ENCODE results near the gene ADARB1. TPM values are rescaled to one million over a fixed set of nuclear protein-coding genes. Genes with fewer than 3 reads are reported as not detected.

Gene ADARB1
- polyA plus RNA-seq, 3 donors, result 0.40 to 2.6 (median 1.0) TPM

GRCh38 chr21:45127937-45128336, 53.6 kb downstream of the ADARB1 start:
- Histone ChIP-seq H3K79me2 (ENCODE audit: insufficient read depth, low read length) (no peaks in the 10 kb centered on the region), H3K27me3 (ENCODE audit: control insufficient read depth in 2 of 2, insufficient read depth in 2 of 2, low read length in 2 of 2) (no peaks in the 10 kb centered on the region), H3K36me3 (replicated peaks in 1 of 2; ENCODE audit: control insufficient read depth in 1 of 2, insufficient read depth in 2 of 2, low read length in 2 of 2) (no peaks in the 10 kb centered on the region), H3K27ac (ENCODE audit: low read depth in 1 of 2, low read length in 2 of 2) (no peak overlapping the region), H3K9ac (ENCODE audit: insufficient read depth, low read length, poor library complexity, severe bottlenecking) (no peak overlapping the region), H3K4me2 (replicated peaks; ENCODE audit: extremely low read depth, low read length, poor library complexity, severe bottlenecking) (no peak overlapping the region), H3K4me1 (ENCODE audit: control insufficient read depth in 1 of 2, insufficient read depth in 2 of 2, low read length in 2 of 2) (peaks cover 31 to 40% of the 10 kb centered on the region in 2 donors), H3K9me3 (replicated peaks in 1 of 2; ENCODE audit: control insufficient read depth in 1 of 2, insufficient read depth in 1 of 2, low read length in 2 of 2) (no peaks in the 10 kb centered on the region), H2AFZ (ENCODE audit: insufficient read depth, low read depth, low read length, poor library complexity, severe bottlenecking) (no peak overlapping the region), H3K4me3 (replicated peaks in 1 of 3; ENCODE audit: low read depth in 2 of 3, low read length in 3 of 3) (no peak overlapping the region), H4K20me1 (ENCODE audit: insufficient read depth, low read length) (no peaks in the 10 kb centered on the region)
- Mint-ChIP-seq H3K27ac (peak overlapping the region in 1 of 7 donors; percentile 8), H3K4me3 (no peak overlapping the region), H3K36me3 (no peaks in the 10 kb centered on the region), H3K4me1 (peaks cover 43% of the 10 kb centered on the region), H3K9me3 (no peaks in the 10 kb centered on the region), H3K27me3 (ENCODE audit: low read depth in 3 of 3) (peaks cover 1 to 8% (median 3%) of the 10 kb centered on the region in 3 donors)
- intact Hi-C loops (cut with micrococcal nuclease), result loop anchor here (2.0 to 10.0 kb wide), 2 partner anchors 53 to 179 kb away; partner anchors contain the start of gene ADARB1 (in 1 of the 2)
- DNase-seq, result no peak
- TF ChIP-seq CTCF (IDR thresholded peaks at IDR 0.05), result no peak
- WGBS (ENCODE audit: insufficient coverage), result 95% methylated on average over 8 of the region's 13 CpGs

DNA sequence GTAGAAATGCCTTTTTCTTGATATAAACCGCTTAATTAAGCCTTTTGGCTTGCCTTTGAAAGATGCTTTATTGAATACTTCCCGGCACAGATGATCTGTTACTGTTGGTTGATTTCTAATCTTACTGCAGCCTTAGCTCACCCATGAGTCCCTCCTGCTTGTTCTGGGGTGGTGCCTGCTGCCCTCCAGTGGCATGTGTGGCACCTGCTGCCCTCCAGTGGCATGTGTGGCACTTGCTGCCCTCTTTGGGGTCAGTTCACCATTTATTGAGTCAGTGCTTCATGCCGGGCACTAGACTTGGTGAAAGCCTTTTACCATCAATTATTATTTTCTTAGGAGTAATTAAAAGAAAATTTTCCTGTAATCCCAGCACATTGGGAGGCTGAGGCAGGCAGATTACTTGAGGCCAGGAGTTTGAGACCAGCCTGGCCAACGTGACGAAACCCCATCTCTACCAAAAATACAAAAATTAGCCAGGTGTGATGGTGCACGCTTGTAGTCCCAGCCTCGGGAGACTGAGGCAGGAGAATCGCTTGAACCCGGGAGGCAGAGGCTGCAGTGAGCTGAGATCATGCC, 54.3 kb downstream of the ADARB1 start:
- no peaks in the 10 kb centered on the region for H3K36me3 ChIP-seq (replicated peaks in 1 of 2; ENCODE audit: control insufficient read depth in 1 of 2, insufficient read depth in 2 of 2, low read length in 2 of 2)
- no peak overlapping the region for H3K27ac ChIP-seq (ENCODE audit: low read depth in 1 of 2, low read length in 2 of 2)
- H3K9me3 Mint-ChIP-seq, result no peaks in the 10 kb centered on the region
- peak overlapping the region in 4 of 7 donors; percentile 75 to 89 (median 77) for H3K27ac Mint-ChIP-seq
- peaks cover 36 to 46% of the 10 kb centered on the region in 2 donors for H3K4me1 ChIP-seq (ENCODE audit: control insufficient read depth in 1 of 2, insufficient read depth in 2 of 2, low read length in 2 of 2)
- H3K9me3 ChIP-seq (replicated peaks in 1 of 2; ENCODE audit: control insufficient read depth in 1 of 2, insufficient read depth in 1 of 2, low read length in 2 of 2), result no peaks in the 10 kb centered on the region
- DNase-seq, result peak; percentile 67 to 79 (median 71)
- no peak overlapping the region for H3K4me3 ChIP-seq (replicated peaks in 1 of 3; ENCODE audit: low read depth in 2 of 3, low read length in 3 of 3)
- H3K4me2 ChIP-seq (replicated peaks; ENCODE audit: extremely low read depth, low read length, poor library complexity, severe bottlenecking), result no peak overlapping the region
- H4K20me1 ChIP-seq (ENCODE audit: insufficient read depth, low read length), result no peaks in the 10 kb centered on the region
- no peaks in the 10 kb centered on the region for H3K27me3 ChIP-seq (ENCODE audit: control insufficient read depth in 2 of 2, insufficient read depth in 2 of 2, low read length in 2 of 2)
- peaks cover 2 to 10% (median 3%) of the 10 kb centered on the region in 3 donors for H3K27me3 Mint-ChIP-seq (ENCODE audit: low read depth in 3 of 3)
- H3K4me3 Mint-ChIP-seq, result no peak overlapping the region
- intact Hi-C loops (cut with micrococcal nuclease), result loop anchor here (2.0 to 10.0 kb wide), 2 partner anchors 54 to 180 kb away; partner anchors contain the start of gene ADARB1 (in 1 of the 2)
- H3K9ac ChIP-seq (ENCODE audit: insufficient read depth, low read length, poor library complexity, severe bottlenecking), result no peak overlapping the region
- peak; percentile 95 for TF ChIP-seq CTCF (IDR thresholded peaks at IDR 0.05)
- 100% methylated on average over 1 of the region's 9 CpGs for WGBS (ENCODE audit: insufficient coverage)
- H3K79me2 ChIP-seq (ENCODE audit: insufficient read depth, low read length), result no peaks in the 10 kb centered on the region
- H3K4me1 Mint-ChIP-seq, result peaks cover 47% of the 10 kb centered on the region
- H2AFZ ChIP-seq (ENCODE audit: insufficient read depth, low read depth, low read length, poor library complexity, severe bottlenecking), result no peak overlapping the region
- no peaks in the 10 kb centered on the region for H3K36me3 Mint-ChIP-seq

Measured in CD14-positive monocyte (primary cell).